MCF 10A (cell line): ENCODE measurements around the gene EIF2S3. TPM values are rescaled to one million over a fixed set of nuclear protein-coding genes. Genes with fewer than 3 reads are reported as not detected.

Source experiments
- BruUV-seq: library from RNA; stranded (reverse); fragments of 400-500 nt; replicated peaks from 2 replicates; lab custom pipeline; 2021; lab: Mats Ljungman, UMichigan
- CTCF ChIA-PET: fragments of 300-600 bp; sonication (Branson Sonifier 250); formaldehyde crosslinking; extraction: SDS; loops from one replicate; lab custom pipeline; 2021; ENCODE audit warnings: antibody characterized with exemption, inconsistent platforms; lab: Yijun Ruan, JAX
- POLR2A ChIA-PET: fragments of 300-600, 350-650 bp; sonication (Branson Sonifier 250); formaldehyde crosslinking; extraction: SDS; loops from one replicate; lab custom pipeline; 2020; ENCODE audit warnings: antibody characterized with exemption, inconsistent platforms; lab: Yijun Ruan, JAX
- DNase-seq: peaks from one replicate; pipeline ENCODE4 v3.0.0-alpha.2; 2018; ENCODE audit not compliant: unreplicated experiment
- H3K27ac Mint-ChIP-seq: one replicate; pipeline ENCODE4 v1.8.0; 2022; ENCODE audit warnings: mild to moderate bottlenecking, low read depth, mixed read lengths; ENCODE audit not compliant: unreplicated experiment
- H3K27me3 Mint-ChIP-seq: one replicate; pipeline ENCODE4 v1.8.0; 2022; ENCODE audit warnings: mixed read lengths; ENCODE audit not compliant: insufficient read depth, unreplicated experiment
- H3K36me3 Mint-ChIP-seq: one replicate; pipeline ENCODE4 v1.8.0; 2022; ENCODE audit warnings: mild to moderate bottlenecking, moderate library complexity, mixed read lengths; ENCODE audit not compliant: insufficient read depth, unreplicated experiment
- H3K4me1 Mint-ChIP-seq: one replicate; pipeline ENCODE4 v1.8.0; 2022; ENCODE audit warnings: mixed read lengths; ENCODE audit not compliant: insufficient read depth, unreplicated experiment
- H3K4me3 Mint-ChIP-seq: one replicate; pipeline ENCODE4 v1.8.0; 2022; ENCODE audit warnings: mild to moderate bottlenecking, moderate library complexity, mixed read lengths; ENCODE audit not compliant: unreplicated experiment
- H3K9me3 Mint-ChIP-seq: one replicate; pipeline ENCODE4 v1.8.0; 2022; ENCODE audit warnings: mixed read lengths; ENCODE audit not compliant: unreplicated experiment
- CTCF ChIP-seq: fragments of 200-600 bp; IDR thresholded peaks from one replicate; pipeline ENCODE4 v1.8.0; 2022; ENCODE audit warnings: antibody characterized with exemption, mild to moderate bottlenecking; ENCODE audit not compliant: unreplicated experiment
- intact Hi-C: fragments of 100-400 bp; cut with micrococcal nuclease; formaldehyde crosslinking; loops from 2 replicates; pipeline ENCODE4 v1.14.1; 2022
- total RNA-seq: library from RNA; stranded (reverse); gene quantifications from 2 replicates; pipeline ENCODE4 v1.2.3, GENCODE V29; 2022

The EIF2S3 gene
- total RNA-seq, 1 experiment from 2014 or later = 391 TPM

DNA sequence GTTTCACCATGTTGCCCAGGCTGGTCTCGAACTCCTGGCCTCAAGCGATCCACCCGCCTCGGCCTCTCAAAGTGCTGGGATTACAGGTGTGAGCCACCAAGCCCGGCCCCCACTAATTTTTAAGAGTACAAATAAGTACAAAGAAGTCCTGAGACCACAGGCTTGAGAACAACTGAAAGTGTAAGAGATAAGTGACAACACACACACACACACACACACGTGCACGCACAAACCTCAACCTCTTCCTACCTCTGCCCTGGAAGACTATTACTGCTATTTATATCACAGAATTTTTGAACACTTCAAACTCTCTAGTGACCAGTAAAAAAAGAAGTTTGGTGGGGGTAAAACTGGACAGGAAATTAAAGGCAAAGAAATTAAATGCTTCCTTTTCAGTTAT lies 35.3 kb upstream of the EIF2S3 start:
- DNase-seq = no peak
- peaks cover 7% of the 10 kb centered on the region for H3K4me1 Mint-ChIP-seq
- no peaks in the 10 kb centered on the region for H3K9me3 Mint-ChIP-seq
- no peak overlapping the region for H3K4me3 Mint-ChIP-seq
- H3K27me3 Mint-ChIP-seq = peaks cover 70% of the 10 kb centered on the region
- TF ChIP-seq CTCF = no peak
- no peak overlapping the region for H3K27ac Mint-ChIP-seq
- no TSS peak for BruUV-seq
- peaks cover 7% of the 10 kb centered on the region for H3K36me3 Mint-ChIP-seq
- POLR2A ChIA-PET = interaction anchor here (0.5 to 2.5 kb wide), 3 partner anchors 12 to 110 kb away, joined by 3 to 19 read pairs (median 4); partner anchors contain the start of gene EIF2S3
- intact Hi-C loops = no loop called here
- CTCF ChIA-PET = no interaction called here

DNA sequence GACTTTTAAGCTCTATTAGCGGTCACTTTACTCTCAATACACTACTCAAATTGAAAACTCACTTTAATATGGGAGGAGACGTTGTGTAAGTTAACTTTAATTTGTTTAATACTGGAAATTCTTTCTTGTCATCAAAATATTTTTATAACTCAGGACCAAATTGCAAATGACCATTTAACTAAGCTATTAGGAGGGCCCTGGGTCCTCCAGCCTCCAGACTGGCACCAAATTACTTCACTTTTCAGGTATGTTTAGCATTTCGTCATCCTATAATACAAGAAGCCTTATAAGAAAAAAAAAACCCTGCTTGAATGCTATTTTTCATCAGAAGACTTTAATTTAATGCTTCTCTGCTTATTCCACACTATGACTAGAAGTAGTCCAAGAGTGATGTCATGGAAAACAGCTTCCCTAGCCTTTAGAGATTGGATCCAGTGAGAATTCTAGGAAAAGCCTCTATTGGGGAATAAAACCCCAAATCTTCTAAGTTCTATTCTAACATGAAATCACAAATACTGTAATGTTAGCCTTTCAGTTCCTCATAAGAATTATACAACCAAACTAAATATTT lies 34.4 kb upstream of the EIF2S3 start:
- Mint-ChIP-seq H3K27me3 (peaks cover 61% of the 10 kb centered on the region), H3K9me3 (no peaks in the 10 kb centered on the region), H3K4me1 (peaks cover 7% of the 10 kb centered on the region), H3K27ac (no peak overlapping the region), H3K36me3 (peaks cover 7% of the 10 kb centered on the region), H3K4me3 (no peak overlapping the region)
- no TSS peak for BruUV-seq
- no peak for TF ChIP-seq CTCF
- DNase-seq = no peak
- POLR2A ChIA-PET = interaction anchor here (0.5 to 2.5 kb wide), 7 partner anchors 11 to 161 kb away, joined by 3 to 19 read pairs (median 3); partner anchors contain the start of gene EIF2S3
- intact Hi-C loops = no loop called here
- CTCF ChIA-PET = interaction anchor here (0.7 kb wide), 2 partner anchors 480 to 1852 kb away, joined by 3 to 5 read pairs; no protein-coding TSS in a partner anchor

- no peak for DNase-seq
- no peak for TF ChIP-seq CTCF
- intact Hi-C loops = no loop called here
- Mint-ChIP-seq H3K4me1 (peaks cover 7% of the 10 kb centered on the region), H3K4me3 (peak overlapping the region; percentile 73), H3K9me3 (no peaks in the 10 kb centered on the region), H3K27me3 (peaks cover 43% of the 10 kb centered on the region), H3K36me3 (peaks cover 7% of the 10 kb centered on the region), H3K27ac (peak overlapping the region; percentile 59)
- ChIA-PET CTCF (interaction anchor here (4.4 kb wide), 1 partner anchor 30 kb away, joined by 23 read pairs; the partner anchor contains the start of gene EIF2S3), POLR2A (interaction anchor here (2.0 to 6.6 kb wide), 3 partner anchors 11 to 116 kb away, joined by 8 to 114 read pairs (median 42); partner anchors contain the start of genes APOO, CXorf58 and EIF2S3)
- BruUV-seq = no TSS peak
Observed at GRCh38 chrX:24023544-24023943, 31.2 kb upstream of the EIF2S3 start.

- CTCF ChIA-PET = interaction anchor here (4.4 kb wide), 1 partner anchor 30 kb away, joined by 23 read pairs; the partner anchor contains the start of gene EIF2S3
- TSS peak; percentile 56 for BruUV-seq
- H3K4me3 Mint-ChIP-seq = peak overlapping the region; percentile 73
- H3K36me3 Mint-ChIP-seq = peaks cover 7% of the 10 kb centered on the region
- H3K4me1 Mint-ChIP-seq = peaks cover 7% of the 10 kb centered on the region
- peak overlapping the region; percentile 59 for H3K27ac Mint-ChIP-seq
- no peaks in the 10 kb centered on the region for H3K9me3 Mint-ChIP-seq
- H3K27me3 Mint-ChIP-seq = peaks cover 41% of the 10 kb centered on the region
- no peak for TF ChIP-seq CTCF
- intact Hi-C loops = loop anchor here (2.0 kb wide), 1 partner anchor 115 kb away; the partner anchor contains the start of gene CXorf58
- DNase-seq = peak; percentile 16
- POLR2A ChIA-PET = interaction anchor here (0.6 to 6.6 kb wide), 5 partner anchors 12 to 116 kb away, joined by 3 to 114 read pairs (median 8); partner anchors contain the start of genes APOO, CXorf58 and EIF2S3
Observed at GRCh38 chrX:24023972-24024669, 30.6 kb upstream of the EIF2S3 start.
